ENCODE results near the gene PHGDH.
"Not testable (repeated sequence)": the region's sequence is repeated elsewhere in the genome, so short reads cannot be mapped to it uniquely, and the experiment has no call there.

The PHGDH gene

DNA sequence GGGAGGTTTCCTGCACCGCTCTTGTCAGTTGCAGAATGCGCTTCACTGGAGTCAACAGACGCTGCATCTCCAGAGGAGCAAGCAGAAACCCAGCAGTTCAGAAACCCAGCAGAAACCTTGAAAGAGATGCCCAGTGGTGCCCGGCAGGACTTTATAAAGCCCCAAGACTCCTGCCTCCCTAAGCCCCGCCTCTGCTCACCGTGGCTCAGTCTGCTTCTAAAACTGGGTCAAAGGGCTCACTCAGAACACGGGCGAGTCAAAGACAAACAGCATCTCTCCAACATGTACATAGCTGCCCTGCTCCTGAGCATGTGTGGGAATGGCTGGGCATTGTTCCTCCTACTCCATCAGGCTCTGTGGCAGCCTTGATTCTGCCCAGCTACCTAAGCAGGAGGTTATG, 57.0 kb downstream of the PHGDH start, which contains the start of gene HMGCS2:
HMGCS2 (minus strand) TSS at position 128 of the 400 bp plus-strand sequence; CDS start at position 67, 61 bp downstream.
- DNase-seq = no peak

DNA sequence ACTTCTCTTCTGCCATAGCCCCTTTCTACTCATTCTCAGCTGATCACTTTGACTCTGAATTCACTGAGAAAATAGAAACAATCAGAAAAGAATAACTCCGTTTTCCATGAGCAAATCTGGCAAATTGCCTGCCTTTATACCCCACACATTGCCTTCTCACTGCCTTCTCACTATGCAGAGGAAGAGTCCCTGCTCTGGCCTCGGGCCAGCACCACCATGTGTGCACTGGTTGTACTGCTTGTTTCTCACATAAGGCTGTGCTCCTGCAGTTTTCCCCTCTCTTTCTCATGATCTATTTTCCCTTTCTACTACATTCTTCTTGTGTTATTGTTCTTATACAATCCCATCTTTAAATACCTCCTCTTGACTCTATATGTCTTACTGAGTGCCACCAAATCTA, 59.3 kb downstream of the PHGDH start:
- no peak for DNase-seq

DNA sequence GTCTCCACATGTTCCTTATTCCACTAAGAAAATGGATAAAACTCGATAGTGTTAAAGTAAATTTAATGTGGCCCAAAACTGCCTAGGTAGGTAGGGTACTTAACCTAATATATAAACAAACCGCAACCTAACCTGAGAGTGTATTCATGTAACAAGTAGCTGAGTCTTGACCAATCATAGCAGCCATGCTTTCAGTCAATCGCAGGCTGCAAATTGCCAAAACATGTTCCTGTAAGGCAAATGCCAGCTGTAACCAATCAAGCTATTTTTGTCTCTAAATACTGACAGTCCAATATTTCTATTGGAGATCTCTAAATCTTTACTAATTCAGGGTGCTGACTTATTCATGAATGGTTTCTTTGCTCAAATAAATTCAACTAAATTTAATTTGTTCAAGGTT, 60.0 kb downstream of the PHGDH start:
- DNase-seq = no peak

DNA sequence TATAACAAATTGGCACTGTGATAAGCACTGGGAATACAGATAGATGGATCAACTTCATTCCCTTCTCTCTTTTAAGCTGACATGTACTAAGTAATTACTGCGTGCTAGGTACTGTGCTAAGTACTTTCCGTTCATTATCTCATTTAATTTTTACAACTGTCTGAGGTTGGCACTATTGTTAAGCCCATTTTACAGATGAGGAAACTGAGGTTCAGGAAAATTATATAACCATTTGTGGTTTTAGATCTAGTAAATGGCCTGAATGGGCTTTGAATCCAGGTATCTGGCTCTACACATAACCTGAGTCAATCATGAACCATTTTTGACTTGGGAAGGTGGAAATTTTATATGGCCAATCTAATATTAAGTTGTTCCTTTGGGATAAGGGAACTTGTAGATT, 60.6 kb downstream of the PHGDH start:
- DNase-seq = no peak

DNA sequence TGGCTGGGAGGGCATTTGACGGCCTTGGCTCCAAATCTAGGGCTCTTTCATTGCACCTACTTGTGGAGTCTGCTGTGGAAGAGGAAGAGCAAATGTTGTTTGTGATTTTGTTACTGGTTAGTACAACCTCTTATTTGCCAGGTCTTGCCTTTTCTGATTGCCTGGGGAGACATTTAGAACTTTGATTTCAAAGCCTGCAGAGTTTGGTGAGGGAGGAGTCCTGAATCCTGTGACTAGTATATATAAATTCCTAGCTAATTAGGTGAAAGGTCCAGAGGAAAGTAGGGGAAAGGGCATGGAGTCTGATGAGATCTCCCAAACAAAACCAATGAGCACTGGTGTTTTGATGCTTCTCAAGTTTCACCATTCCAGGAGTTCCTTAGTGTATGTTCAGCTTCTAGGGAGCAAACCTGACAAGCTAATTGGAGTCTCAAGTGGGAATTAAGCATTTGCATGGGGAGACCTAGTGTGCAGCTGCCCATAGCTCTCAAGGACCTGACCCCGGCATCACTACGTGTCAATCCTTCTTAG, 62.0 kb downstream of the PHGDH start:
- no peak for DNase-seq

DNA sequence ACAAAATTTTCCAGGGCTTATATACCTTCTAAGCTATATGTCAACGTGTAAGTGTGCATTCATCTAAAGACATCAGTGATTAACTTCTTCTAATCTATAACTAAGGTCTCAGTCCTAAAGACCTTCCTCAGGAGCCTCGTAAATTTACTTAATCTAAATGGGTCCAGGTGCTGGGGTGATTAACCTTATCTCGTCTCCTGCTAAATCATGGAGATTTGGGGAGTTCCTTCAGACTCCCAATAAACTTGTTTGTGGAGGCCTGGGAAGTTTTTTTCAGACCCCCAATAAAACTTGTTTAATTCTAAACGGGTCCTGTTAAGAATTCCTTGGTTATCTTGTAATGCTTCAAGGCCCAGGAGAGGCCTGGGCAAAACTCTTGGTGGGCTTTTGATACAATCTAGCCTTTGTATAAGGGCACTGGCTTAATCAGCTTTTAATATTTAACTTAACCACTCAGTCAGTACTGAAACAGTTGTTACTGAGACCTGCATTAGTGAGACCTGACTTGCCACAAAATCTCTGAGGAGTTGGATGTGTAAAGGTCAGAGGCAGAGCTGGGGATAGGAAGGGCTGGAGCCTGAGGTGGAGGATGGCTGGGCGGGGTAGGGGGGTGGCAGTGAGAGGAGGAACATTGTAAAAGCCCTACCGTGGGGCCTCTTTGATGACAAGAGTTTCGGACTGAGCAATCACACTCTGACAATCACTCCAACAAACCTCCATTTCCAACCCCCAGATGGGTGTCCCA, 63.2 kb downstream of the PHGDH start:
- no peak for DNase-seq

DNA sequence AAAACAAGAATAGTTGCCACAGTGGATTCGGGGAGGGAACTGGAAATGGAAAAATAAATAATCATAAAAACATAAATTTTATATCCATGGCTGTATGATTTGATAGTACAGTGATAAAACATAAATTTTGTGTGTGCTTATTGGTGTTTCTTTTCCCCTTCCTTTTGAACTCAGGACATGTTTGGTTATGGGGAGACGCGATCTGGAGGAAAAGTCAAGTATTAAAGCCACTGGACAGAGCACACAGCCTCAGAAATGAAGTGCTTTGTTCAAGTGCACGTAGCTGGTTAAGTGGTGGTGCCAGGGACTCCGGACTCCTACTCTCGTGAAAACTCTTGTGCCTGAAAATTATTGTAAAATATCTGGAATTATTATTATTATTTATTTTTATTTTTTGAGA, 66.6 kb downstream of the PHGDH start:
- no peak for DNase-seq

DNA sequence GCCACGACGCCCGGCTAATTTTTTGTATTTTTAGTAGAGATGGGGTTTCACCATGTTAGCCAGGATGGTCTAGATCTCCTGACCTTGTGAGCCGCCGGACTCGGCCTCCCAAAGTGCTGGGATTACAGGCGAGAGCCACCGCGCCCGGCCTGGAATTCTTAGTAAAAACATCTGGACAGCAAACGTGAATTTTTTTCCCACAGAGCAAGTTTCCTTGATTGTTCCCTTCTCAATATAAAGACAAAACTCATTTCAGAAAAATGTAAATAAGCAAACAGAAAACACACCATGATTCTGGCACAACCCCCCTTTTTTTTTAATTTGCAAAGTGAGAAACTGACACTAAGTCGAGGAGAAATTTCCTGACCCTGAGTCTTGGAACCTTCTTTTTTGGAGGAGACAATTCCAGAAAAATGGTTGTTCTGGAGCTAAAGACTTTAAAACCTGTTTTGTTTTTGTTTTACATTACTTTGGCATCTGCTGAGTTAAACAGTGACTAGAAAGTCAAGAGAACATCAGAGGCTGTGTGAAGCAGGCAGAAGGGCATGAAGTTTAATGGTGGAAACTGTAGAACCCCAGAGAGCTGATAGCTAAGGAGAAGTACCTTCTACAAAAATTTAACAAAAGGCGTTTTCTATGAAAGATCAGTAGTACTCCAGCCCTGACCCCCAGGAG, 67.3 kb downstream of the PHGDH start:
- no peak for DNase-seq

DNA sequence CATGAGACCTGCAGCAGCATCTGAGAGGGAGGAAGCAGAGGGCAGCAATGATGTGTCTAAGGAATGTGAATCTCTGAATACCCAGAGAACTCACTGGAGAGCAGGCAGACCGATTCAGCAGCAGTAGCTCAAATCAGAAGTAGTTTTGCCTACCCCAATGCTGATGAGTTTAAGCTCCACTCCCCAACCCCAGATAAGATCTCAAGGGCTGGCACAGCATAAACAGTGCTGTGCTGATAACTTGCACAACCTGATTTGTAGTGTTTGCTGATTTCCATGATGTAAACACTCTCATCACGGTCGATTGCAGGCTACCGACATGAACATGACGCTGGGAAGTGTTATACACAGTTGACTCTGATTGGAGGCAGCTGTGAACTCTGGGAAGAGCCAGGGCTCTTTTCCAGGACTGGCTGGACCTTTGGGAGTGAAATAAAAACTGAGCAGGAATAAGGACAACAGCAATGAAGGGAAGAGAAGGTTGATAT, 68.2 kb downstream of the PHGDH start:
- DNase-seq = no peak

DNA sequence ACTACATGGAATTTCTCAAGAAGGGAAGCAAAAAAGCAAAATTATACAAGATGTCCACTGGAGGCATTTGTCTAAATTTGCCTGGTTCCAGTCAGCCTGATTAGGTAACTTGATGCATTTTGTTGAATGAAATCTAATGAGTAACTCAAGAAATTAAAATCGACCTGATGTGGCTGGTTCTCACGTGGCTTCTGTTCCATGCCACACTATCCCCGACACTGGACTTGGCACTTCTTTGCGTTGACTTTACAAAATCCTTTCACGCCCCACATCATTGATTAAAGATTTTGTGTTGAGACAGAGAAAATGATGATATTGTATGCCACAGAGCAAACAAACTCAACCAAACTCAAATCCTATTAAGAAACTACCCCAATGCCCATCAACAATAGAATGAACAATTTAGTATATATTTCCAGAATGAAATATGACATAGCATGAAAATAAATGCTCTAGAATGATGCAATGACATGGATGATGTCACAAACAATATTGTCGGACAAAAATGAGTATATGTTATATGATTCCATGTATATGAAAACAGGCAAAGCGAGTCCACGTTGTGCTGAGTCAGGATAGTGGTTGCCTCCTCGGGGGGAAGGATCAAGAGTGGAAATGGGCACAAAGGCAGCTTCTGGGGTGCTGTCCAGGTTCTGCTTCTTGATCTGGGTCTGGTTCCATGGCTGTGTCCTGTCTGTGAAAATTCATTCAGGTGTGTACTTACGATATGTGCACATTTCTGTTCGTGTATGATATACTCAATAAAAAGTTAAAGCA, 69.9 kb downstream of the PHGDH start:
- no peak for DNase-seq

DNA sequence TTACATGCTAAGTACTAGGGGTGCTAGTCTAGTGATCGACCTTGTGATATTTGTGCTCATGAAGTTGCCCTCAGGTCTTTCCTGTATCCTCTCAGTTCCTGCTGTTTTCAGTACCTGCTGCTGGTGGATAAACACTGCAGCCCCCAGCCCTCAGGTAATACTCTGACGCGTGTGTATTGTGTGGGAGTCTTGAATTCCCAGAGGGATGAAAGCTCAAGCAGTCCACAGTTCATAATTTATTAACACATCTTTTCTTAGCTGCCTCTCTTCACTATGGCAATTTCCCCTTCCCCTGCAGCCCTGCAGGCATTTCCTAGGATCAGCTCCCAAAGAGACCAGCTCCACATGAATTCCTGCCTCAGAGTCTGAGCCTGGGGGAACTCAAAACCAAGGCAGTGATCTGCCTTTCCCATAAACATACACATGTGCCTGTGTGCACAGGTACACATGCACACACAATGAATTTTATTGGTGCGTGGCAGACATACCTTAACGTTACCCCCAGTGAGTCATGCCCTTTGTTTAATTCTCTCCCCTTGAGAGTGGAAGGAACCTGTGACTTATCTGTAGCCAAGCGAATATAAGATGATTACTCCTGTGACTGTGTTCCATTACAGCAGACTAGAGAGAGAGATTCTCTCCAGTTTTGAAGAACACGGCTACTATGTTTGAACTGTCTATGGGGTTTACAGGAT, 71.0 kb downstream of the PHGDH start:
- DNase-seq = no peak

DNA sequence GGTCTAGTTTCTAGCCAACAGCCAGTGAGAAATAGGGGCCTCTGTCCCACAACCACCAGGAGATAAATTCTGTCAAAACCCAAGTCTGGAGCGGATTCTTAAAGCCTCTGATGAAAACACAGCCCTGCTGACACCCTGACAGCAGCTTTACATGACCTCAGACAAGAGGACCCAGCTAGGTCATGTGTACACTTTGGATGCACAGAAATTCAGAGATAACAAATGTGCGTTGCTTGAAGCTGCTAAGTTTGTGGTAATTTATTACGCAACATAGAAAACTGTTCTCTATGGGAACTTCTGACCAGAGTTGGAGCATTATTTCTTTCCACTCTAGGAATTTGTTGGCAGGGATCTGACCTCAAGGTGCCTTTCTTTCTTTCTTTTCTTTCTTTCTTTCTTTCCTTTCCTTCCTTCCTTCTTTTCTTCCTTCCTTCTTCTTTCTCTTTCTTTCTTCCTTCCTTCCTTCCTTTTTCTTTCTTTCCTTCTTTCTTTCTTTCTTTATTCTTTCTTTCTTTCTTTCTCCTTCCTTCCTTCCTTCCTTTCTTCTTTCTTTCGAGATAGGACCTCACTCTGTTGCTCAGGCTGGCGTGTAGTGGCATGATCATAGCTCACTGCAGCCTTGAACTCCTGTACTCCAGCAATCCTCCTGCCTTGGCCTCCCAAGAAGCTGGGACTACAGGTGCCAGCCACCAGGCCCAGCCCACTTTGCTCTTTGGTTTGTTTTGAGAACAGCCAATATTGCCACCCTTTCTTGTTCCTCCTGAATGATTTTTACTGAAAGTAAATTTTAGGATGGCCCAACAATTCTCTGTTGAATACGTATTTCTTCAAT, 71.8 kb downstream of the PHGDH start:
- DNase-seq = no peak

DNA sequence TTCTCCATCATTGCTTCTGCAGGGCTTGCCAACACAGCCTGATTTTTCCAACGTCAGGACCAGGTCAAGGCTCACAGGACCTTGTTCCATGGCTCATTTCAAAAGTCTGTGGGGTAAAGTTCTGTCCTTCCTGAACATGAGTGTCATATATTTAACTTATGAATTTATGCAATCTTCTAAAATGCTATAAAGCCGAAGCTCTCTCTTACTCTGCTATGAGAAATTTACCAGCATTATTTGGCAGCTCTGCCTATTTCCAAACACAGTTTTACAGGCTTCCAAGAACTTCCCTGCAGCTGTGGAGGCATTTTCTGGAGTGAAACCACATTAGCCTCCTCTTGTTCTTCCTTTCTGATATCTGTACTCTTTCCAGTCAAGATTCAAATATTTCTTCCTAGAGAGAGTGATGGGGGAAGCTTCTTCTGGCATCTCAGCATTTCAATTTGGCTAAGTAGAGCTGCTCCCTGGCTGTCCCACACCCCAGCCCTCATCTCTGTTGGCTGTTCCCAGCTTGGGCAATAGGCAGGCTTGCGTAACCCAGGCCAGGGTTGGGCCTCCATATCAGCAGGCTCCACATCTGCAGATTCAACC, 72.6 kb downstream of the PHGDH start:
- DNase-seq = no peak

DNA sequence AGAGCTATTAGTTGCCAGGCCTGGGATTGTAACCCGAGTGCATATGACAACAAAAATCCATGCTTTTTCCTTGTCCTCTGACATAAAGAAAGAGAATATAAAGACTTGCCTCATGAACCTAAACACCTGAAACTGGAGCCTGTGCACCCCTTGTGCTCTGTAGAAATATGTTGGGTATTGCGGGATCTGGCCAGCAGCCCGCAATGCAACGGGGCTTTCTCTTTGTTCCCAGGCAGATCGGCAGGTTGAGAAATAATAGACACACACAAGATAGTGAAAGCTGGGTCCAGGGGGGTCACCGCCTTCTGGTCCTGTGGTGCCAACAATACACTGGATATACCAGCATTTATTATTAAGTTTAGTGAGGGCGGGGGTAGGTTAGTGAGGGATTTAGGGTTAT, 74.3 kb downstream of the PHGDH start:
- not testable (repeated sequence) for DNase-seq

DNA sequence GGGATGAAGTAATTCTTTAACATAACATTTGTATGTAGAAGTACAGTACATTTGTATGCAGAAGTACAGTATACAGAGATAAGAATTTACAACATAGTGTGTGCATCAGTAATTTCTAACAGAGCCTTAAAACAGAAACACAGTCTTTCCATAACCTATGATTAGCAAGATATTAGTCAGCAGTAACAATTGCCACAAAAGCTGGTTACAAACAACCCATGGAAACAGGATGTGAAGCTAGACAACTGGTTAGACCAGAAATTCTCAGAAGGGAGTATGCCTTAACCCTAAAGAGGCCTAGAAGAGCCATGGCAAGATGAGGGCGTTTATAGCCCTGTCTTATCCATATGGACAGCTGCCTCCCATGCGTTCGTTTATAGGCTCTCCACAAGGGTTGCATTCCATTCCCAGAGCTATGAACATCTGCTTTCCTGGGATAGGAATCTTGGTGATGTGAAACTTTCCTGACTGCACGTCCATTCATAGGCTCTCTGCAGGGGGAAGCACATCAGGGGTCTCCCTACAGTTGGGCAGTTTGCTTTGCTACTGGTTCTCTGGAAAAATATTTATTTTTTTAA, 74.8 kb downstream of the PHGDH start:
- DNase-seq = not testable (repeated sequence)

DNA sequence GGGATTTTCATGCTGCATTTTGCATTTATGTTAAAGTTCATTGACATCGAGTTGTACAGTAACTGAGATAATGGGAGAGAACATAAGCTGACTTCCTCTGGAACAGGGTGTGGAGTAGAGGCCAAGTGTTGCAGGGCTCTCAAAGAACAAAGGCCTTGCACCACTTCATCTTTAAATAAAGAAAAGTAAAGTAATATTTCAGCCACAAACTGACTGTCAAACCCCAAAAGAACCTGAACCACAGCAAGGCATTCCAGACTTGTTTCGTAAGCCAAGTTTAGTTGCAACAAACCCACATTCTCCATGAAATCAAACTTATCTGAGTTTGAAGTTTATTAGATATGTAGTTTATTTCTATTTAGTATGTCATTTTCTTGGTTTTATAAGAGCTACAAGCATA, 76.0 kb downstream of the PHGDH start:
- no peak for DNase-seq

DNA sequence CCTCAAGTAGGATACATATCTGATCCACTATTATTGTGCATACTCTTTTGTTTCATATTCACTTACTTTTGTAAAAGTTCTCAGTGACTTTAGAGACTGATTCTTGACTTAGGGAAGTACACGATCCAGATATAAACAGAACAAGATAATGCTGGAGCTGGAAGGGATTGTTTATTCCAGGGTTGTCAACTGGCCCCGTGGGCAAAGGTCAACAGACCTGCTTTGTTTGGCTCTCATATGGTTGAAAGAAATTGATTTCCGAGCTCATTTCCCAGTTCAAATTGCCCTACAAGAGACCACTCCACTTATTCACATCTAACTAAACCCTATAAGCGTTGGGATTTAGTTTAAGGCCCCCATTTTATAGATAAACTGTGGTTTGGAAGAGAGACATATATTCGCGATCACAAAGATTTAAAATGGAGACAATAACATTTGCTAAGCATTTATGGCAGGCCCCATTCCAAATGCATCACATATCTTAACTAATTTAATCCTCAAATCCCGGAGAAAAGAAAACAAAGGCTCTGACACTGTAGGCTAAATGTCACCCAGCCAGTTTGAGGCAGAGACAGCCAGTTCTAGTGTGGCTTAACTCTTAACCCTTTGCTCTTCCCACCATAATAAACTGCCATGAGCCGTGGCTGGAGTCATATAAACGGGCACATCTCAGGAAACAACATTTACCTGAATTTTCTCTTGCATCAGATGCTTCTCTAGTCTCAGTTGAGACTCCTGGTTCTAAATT, 78.9 kb downstream of the PHGDH start:
- DNase-seq = no peak

DNA sequence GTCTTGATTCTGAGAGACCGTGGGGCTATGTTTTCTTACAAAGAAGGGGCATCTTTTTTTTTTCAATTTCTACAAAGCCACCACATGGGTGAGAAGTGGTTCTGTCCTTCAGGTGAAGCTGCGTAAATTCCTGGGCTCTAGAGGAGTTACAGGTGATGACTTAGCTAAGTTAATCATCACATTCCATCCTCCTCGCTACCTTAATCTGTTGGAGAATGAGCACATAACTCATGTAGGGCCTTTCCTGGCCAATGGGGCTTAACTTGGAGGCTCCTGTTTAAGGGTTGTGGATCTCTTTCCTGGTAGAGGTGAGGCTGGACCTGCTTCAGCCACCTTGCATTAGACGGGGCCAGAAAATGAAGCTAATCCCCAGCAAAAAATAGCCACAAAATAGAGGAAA, 79.6 kb downstream of the PHGDH start:
- DNase-seq = no peak

All from NCI-H2171 treated with DMSO at 0.1 percent for 48 hours (cell line).